Naive B cell (primary cell): ENCODE results near the gene DOLK. TPM values are rescaled to one million over a fixed set of nuclear protein-coding genes. Genes with fewer than 3 reads are reported as not detected.

ENCODE experiments used
- ATAC-seq, 2 donors: fragments of 150-1000 bp; cut with Tn5 transposase; 2 replicates each; pipeline ENCODE4 v1.10.0; 2021; ENCODE audit warnings: low read depth in 2 of 2, mild to moderate bottlenecking in 2 of 2, moderate library complexity in 2 of 2
- DNase-seq: peaks from one replicate; pipeline ENCODE4 v3.0.0; 2022
- H3K27ac Mint-ChIP-seq, 6 donors: one replicate each; pipeline ENCODE4 v1.8.0; 2020 to 2022; ENCODE audit warnings: mild to moderate bottlenecking in 6 of 6, mixed read lengths in 6 of 6, moderate library complexity in 5 of 6, inconsistent platforms in 2 of 6
- H3K27me3 Mint-ChIP-seq, 3 donors: one replicate each; pipeline ENCODE4 v1.8.0; 2021 to 2022; ENCODE audit warnings: mixed read lengths in 3 of 3, mild to moderate bottlenecking in 1 of 3
- H3K36me3 Mint-ChIP-seq, 2 donors: one replicate each; pipeline ENCODE4 v1.8.0; 2020 to 2022; ENCODE audit warnings: mixed read lengths in 2 of 2, inconsistent platforms in 1 of 2, mild to moderate bottlenecking in 1 of 2
- H3K4me1 Mint-ChIP-seq, 3 donors: one replicate each; pipeline ENCODE4 v1.8.0; 2020 to 2022; ENCODE audit warnings: mixed read lengths in 3 of 3, inconsistent platforms in 1 of 3, mild to moderate bottlenecking in 1 of 3, moderate library complexity in 1 of 3
- H3K4me3 Mint-ChIP-seq, 8 donors: one replicate each; pipeline ENCODE4 v1.8.0; 2020 to 2022; ENCODE audit warnings: mild to moderate bottlenecking in 8 of 8, mixed read lengths in 8 of 8, moderate library complexity in 8 of 8, inconsistent platforms in 2 of 8
- H3K9me3 Mint-ChIP-seq, 7 donors: one replicate each; pipeline ENCODE4 v1.8.0; 2020 to 2022; ENCODE audit warnings: mixed read lengths in 7 of 7, mild to moderate bottlenecking in 5 of 7, inconsistent platforms in 2 of 7, moderate library complexity in 1 of 7
- polyA plus RNA-seq, 6 donors: library from polyadenylated mRNA; unstranded; fragments of 300-500 nt; fragmentation: Illumina TruSeq; gene quantifications; one replicate each; pipeline ENCODE4 v1.2.3, GENCODE V29; 2021; ENCODE audit warnings: low read depth in 6 of 6

The DOLK gene
- polyA plus RNA-seq, 6 donors from 2014 or later: 9.3 to 14.2 (median 10.4) TPM

DNA sequence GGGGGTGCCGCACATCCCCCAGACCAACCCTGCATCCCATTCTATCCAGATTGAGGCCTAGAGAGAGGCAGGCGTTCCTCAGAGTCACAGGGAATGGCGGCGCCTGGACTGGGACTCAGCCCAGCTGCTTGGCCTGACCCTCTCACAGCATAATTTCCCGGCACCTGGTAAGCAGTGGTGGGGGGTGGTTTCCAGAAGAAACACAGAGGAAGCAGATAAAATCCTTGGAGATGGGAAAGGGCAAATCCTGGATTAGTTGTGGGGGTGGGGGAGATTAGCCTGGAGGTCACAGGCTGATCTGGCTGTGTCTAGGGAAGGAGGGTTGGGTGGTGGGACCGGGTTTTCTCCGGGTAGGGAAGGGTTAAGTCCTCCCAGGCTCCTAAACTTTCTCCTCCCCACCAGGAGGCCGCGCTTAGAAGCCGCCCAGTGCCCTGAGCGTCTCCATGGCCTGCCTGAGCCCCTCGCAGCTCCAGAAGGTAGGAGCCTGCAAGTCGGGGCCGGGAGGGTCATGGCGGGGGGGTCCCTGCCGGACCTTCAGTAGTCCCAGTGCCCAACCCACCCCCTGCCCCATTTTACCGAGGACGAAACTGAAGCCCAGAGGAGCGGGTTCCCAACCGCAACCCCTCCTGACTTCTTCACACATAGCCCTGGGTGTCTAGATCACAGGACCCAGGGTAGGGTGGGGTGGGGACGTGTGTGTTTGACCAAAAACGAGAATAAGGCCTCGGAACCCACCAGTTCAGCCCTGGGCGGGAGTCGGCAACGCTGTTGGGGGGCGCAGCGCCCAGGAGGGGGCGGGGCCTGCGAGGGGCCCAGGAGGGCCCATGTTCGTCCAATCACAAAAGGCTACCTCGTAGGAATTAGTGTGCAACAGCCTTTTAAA is 25.3 kb downstream of the DOLK start:
- H3K36me3 Mint-ChIP-seq: peaks cover 5% of the 10 kb centered on the region in 2 donors
- H3K27ac Mint-ChIP-seq: peak overlapping the region in 2 of 6 donors; percentile 34 to 87
- DNase-seq (no peak), ATAC-seq (peak; percentile 35 to 45)
- peak overlapping the region in 7 of 8 donors; percentile 19 to 79 (median 68) for H3K4me3 Mint-ChIP-seq
- peaks cover 0 to 5% (median 0%) of the 10 kb centered on the region in 3 donors for H3K4me1 Mint-ChIP-seq
- H3K9me3 Mint-ChIP-seq: no peaks in the 10 kb centered on the region
- H3K27me3 Mint-ChIP-seq: peaks cover 0 to 14% (median 7%) of the 10 kb centered on the region in 3 donors

DNA sequence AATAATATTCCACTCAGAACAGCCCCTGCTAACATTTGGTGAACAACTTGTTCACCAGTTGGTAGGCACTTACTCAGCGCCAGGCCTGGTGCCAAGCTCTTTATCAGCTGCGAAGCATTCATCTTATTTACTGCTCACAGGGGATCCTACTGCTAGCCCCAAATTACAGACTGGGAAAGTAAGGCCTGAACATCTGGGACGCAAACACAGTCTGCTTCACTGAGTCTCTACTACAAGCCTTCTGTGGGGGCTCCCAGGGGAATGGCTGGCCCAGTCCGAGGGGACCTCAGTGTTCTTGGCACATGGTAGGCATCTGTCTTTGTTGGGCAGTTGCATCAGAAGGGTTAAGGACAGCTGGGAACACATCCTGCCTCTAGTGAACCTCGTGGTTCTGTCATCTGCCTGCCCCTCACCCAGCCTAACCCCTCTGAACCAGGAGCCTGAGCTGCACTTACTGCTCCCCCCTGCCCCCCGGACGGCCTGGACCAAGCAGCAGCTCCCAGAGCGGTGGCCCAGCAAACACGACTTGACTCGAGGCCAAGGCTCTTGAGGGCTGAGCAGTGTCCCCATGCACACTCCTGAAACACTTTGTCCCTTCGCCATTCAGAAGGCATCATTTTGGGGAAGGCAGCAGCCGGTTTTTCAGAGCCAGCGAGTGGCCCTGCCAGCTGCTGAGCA is 26.9 kb downstream of the DOLK start, which contains the start of gene PHYHD1:
TSS of gene PHYHD1 (plus strand) at position 602 of the 678 bp plus-strand sequence. CDS start 1,342 bp downstream, outside the sequence.
- Mint-ChIP-seq H3K4me1 (peaks cover 0 to 5% (median 0%) of the 10 kb centered on the region in 3 donors), H3K36me3 (peaks cover 5% of the 10 kb centered on the region in 2 donors), H3K9me3 (no peaks in the 10 kb centered on the region), H3K27ac (peak within 1 kb of the TSS in 2 of 6 donors; percentile 80 to 87), H3K4me3 (peak within 1 kb of the TSS in 7 of 8 donors; percentile 25 to 79 (median 68)), H3K27me3 (peaks cover 0 to 9% (median 1%) of the 10 kb centered on the region in 3 donors)
- DNase-seq (no peak), ATAC-seq (no peak)

DNA sequence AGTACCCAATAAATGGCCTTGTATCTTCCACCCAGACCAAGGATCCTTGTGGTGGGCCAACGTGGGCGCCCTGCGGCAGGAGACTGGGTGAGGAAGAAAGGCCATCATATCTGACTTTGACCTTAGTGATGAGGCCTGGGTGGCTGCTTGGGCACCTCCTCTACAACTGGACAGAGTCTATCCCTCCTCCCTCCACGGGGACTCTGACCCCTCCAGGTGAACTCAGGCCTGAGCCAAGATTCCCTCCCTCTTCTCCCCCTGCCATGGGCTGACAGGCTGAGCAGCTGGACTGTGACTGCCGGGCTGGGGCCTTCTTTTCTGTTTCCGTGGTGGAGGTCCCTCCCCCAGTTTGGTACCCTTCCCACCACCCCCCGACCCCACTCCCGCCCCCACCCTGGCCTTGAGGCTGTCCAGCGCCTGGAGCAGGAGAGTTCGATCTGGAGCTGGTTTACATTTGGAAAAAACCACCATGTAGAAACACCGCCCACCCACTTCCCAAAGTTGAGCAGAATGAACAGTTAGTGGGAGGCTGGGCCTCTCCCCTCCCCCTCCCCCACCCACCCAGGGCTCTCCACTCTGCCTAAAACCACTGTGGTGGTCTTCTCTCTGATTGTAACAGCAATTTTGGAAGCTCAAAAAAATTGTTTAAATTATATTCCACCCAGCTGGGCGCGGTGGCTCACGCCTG is 27.9 kb downstream of the DOLK start:
- H3K9me3 Mint-ChIP-seq: no peaks in the 10 kb centered on the region
- peak overlapping the region in 1 of 6 donors; percentile 81 for H3K27ac Mint-ChIP-seq
- no peak overlapping the region for H3K4me3 Mint-ChIP-seq
- ATAC-seq (no peak), DNase-seq (no peak)
- peaks cover 0 to 5% (median 0%) of the 10 kb centered on the region in 3 donors for H3K4me1 Mint-ChIP-seq
- H3K36me3 Mint-ChIP-seq: peaks cover 5% of the 10 kb centered on the region in 2 donors
- H3K27me3 Mint-ChIP-seq: peaks cover 0 to 7% (median 0%) of the 10 kb centered on the region in 3 donors

DNA sequence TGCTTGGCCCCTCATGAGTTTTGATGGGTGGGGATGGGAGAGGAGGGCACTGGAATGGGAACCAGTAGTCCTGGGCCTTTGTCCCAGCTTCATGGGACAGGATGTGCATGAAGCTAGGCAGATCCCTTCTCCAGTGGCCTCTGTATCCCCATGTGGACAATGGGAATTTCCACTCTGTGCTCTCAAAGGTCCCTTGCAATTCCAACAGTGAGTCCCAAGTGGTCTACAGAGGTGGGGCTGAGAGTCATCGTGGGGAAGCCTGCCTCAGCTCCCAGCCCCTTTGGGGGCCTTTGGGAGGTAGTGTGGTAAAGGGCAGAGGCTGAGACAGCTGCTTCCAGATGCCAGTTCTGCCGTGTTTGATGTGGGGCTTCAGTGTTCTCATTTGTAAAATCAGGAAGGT is 28.5 kb downstream of the DOLK start:
- no peak overlapping the region for H3K4me3 Mint-ChIP-seq
- no peaks in the 10 kb centered on the region for H3K9me3 Mint-ChIP-seq
- peaks cover 0 to 5% (median 0%) of the 10 kb centered on the region in 3 donors for H3K4me1 Mint-ChIP-seq
- peaks cover 5% of the 10 kb centered on the region in 2 donors for H3K36me3 Mint-ChIP-seq
- peaks cover 0 to 7% (median 0%) of the 10 kb centered on the region in 3 donors for H3K27me3 Mint-ChIP-seq
- peak overlapping the region in 2 of 6 donors; percentile 22 to 81 for H3K27ac Mint-ChIP-seq
- DNase-seq: no peak
- no peak for ATAC-seq

DNA sequence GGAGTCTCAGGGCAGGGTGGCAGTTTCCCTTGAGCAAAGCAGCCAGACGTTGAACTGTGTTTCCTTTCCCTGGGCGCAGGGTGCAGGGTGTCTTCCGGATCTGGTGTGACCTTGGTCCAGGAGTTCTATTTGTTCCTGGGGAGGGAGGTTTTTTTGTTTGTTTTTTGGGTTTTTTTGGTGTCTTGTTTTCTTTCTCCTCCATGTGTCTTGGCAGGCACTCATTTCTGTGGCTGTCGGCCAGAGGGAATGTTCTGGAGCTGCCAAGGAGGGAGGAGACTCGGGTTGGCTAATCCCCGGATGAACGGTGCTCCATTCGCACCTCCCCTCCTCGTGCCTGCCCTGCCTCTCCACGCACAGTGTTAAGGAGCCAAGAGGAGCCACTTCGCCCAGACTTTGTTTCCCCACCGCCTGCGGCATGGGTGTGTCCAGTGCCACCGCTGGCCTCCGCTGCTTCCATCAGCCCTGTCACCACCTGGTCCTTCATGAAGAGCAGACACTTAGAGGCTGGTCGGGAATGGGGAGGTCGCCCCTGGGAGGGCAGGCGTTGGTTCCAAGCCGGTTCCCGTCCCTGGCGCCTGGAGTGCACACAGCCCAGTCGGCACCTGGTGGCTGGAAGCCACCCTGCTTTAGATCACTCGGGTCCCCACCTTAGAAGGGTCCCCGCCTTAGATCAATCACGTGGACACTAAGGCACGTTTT is 30.1 kb downstream of the DOLK start:
- H3K9me3 Mint-ChIP-seq: no peaks in the 10 kb centered on the region
- no peak for ATAC-seq

DNA sequence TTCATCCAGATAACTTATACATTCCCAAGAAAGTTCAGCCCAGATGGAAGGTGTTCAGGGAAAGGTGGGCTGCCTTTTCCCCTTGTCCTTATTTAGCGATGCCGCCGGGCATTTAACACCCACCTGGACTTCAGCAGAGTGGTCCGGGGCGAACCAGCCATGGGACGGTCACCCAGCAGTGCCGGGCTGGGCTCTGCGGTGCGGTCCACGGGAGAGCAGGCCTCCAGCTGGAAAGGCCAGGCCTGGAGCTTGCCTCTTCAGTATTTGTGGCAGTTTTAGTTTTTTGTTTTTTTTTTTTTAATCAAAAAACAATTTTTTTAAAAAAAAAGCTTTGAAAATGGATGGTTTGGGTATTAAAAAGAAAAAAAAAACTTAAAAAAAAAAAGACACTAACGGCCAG is 30.7 kb downstream of the DOLK start:
- Mint-ChIP-seq H3K36me3 (peaks cover 5% of the 10 kb centered on the region in 2 donors), H3K9me3 (no peaks in the 10 kb centered on the region), H3K4me3 (no peak overlapping the region), H3K4me1 (peaks cover 9 to 17% (median 13%) of the 10 kb centered on the region in 3 donors), H3K27ac (no peak overlapping the region), H3K27me3 (peaks cover 0 to 5% (median 0%) of the 10 kb centered on the region in 3 donors)
- no peak for DNase-seq
- no peak for ATAC-seq

More for the DNA sequence above, 30.1 kb downstream of the DOLK start:
- Mint-ChIP-seq H3K36me3 (peaks cover 5% of the 10 kb centered on the region in 2 donors), H3K4me3 (no peak overlapping the region), H3K27ac (peak overlapping the region in 1 of 6 donors; percentile 5), H3K27me3 (peaks cover 0 to 7% (median 0%) of the 10 kb centered on the region in 3 donors), H3K4me1 (peaks cover 5 to 12% (median 10%) of the 10 kb centered on the region in 3 donors)
- DNase-seq: no peak

DNA sequence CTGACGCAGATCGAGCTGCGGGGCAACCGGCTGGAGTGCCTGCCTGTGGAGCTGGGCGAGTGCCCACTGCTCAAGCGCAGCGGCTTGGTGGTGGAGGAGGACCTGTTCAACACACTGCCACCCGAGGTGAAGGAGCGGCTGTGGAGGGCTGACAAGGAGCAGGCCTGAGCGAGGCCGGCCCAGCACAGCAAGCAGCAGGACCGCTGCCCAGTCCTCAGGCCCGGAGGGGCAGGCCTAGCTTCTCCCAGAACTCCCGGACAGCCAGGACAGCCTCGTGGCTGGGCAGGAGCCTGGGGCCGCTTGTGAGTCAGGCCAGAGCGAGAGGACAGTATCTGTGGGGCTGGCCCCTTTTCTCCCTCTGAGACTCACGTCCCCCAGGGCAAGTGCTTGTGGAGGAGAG is 31.2 kb downstream of the DOLK start:
- H3K4me1 Mint-ChIP-seq: peaks cover 5 to 17% (median 13%) of the 10 kb centered on the region in 3 donors
- ATAC-seq (no peak), DNase-seq (no peak)
- peaks cover 5% of the 10 kb centered on the region in 2 donors for H3K36me3 Mint-ChIP-seq
- no peaks in the 10 kb centered on the region for H3K9me3 Mint-ChIP-seq
- H3K4me3 Mint-ChIP-seq: no peak overlapping the region
- H3K27ac Mint-ChIP-seq: peak overlapping the region in 1 of 6 donors; percentile 34
- no peaks in the 10 kb centered on the region for H3K27me3 Mint-ChIP-seq

DNA sequence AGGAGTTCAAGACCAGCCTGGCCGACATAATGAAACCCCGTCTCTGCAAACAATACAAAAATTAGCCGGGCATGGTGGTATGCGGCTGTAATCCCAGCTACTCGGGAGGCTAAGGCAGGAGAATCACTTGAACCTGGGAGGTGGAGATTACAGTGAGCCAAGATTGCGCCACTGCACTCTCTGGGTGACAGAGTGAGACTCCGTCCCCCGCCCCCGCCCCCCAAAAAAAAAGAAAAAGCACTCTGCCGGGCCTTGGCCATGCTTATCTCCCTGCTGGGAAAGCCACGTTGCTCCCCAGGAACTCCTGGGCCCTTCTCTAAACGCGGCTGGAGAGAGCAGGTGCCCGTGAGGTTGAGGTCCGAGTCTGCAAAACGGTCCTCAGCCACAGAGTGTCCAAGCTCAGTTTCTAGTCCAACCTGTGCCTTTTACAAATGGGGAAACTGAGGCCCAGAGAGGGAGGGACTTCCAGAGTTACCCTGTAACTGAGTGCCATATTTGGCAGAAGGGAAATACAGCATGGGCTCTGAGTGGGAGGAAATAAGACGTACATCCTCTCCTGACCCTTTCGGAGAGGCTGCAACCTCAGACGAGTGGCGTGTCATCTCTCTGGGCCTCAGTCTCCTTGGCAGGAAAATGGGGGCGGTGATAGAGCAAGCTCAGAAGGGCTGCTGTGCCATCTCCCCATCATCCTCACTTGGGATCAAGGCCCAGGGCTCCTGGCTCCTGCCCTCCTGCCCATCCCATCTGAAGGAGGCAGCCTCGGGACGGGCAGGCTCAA is 33.2 kb downstream of the DOLK start:
- no peaks in the 10 kb centered on the region for H3K27me3 Mint-ChIP-seq
- ATAC-seq (no peak), DNase-seq (no peak)
- no peak overlapping the region for H3K27ac Mint-ChIP-seq
- peaks cover 8 to 17% (median 13%) of the 10 kb centered on the region in 3 donors for H3K4me1 Mint-ChIP-seq
- no peak overlapping the region for H3K4me3 Mint-ChIP-seq
- H3K9me3 Mint-ChIP-seq: no peaks in the 10 kb centered on the region
- H3K36me3 Mint-ChIP-seq: peaks cover 5 to 8% of the 10 kb centered on the region in 2 donors

DNA sequence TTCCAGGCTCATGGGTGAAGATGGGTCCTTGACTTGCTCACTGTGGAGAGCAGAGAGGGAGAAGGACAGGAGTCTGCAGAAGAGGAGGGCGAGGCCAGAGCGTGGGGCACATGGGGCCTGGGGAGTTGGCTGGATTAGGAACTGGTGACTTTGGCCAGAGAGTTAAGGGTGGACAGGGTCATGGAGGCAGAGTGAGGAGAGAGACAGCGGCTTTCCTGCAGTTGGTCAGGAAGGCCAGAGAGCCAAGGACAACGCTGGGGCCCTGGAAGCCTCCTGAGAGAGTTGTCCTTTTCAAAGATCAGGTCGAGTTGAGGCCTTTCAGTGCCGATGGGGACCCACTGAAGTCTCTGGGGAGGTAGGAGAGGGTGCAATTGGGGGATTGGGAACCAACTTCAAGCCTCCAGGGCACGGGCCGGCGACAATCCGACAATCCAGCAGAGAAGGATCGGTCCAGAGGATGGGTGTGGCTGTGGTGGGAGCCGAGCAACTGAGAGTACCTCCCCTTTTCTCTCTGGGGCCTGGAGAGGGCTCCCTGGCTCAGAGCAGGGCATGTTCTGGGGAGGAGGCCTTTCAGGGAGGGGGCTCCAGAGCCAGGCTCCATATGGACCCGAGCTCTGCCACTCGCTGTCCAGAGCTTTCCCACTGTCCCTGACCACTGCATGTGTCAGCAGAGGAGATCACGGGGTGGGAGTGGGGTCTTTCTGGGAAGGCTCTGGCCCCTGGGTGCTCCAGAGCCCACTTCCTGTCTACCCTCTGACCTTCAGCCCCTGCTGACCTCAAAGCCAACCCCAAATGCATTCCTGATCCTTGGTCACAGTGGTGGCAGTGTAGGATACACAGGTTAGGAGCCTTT is 34.1 kb downstream of the DOLK start:
- DNase-seq: no peak
- H3K4me3 Mint-ChIP-seq: no peak overlapping the region
- no peaks in the 10 kb centered on the region for H3K27me3 Mint-ChIP-seq
- peak overlapping the region in 4 of 6 donors; percentile 5 to 71 (median 36) for H3K27ac Mint-ChIP-seq
- peaks cover 8 to 17% (median 13%) of the 10 kb centered on the region in 3 donors for H3K4me1 Mint-ChIP-seq
- ATAC-seq: no peak
- H3K9me3 Mint-ChIP-seq: no peaks in the 10 kb centered on the region
- peaks cover 13 to 15% of the 10 kb centered on the region in 2 donors for H3K36me3 Mint-ChIP-seq

DNA sequence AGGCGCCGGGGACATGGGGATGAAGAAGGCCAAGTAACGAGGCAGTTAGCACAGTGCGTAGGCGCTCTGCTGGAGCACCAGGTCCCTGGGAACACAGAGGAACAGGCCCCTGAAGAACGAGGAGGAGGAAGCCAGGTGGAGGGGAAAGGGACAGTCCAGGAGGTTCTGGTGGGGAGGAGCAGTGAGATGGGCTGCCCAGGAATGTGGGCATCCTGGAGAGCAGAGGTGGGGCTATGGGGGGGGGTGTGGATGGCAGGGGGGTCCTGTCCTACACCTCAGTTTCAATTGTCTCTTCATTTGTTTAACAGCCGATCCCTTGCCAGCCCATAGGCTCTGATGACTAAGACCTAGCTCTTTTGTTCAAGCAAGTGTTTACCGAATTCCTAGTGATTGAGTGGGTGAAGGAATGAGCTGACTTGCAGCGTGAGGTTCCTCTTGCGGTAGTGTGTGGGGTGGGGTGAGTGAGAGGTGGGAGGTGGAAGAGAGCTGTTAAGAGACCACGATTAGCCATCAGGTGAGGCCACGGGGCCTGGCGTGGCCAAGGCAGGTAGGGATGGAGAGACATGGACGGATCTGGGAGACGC is 35.0 kb downstream of the DOLK start:
- Mint-ChIP-seq H3K4me3 (no peak overlapping the region), H3K36me3 (peaks cover 14 to 19% of the 10 kb centered on the region in 2 donors)

DNA sequence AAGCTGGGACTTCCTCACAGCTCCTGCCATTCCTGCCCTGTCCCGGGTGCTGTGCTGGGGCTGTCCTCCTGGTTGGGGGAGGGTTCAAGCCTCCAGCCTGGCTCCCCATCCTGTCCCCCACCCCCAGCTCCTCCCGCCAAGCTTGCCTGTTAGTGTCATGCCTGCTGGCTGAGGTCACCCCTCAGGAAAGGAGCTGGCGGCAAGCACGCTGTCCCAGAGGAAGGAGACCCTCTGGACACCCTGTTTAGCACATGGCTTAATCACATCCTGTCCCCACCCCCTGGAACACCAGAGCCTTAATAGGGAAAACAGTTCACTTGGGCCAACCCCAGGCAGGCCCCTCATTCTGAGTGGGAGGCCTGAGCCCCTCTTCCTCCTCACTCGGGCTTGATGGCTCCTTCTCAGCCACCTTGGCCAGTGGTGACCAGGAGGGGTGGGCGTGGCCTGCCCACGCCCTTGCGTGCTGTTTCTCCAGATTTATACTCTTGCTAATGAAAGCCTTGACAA is 35.8 kb downstream of the DOLK start:
- H3K4me1 Mint-ChIP-seq: peaks cover 8 to 17% (median 14%) of the 10 kb centered on the region in 3 donors

More for the DNA sequence above, 35.0 kb downstream of the DOLK start:
- peaks cover 8 to 17% (median 13%) of the 10 kb centered on the region in 3 donors for H3K4me1 Mint-ChIP-seq
- ATAC-seq: no peak
- no peaks in the 10 kb centered on the region for H3K27me3 Mint-ChIP-seq
- no peaks in the 10 kb centered on the region for H3K9me3 Mint-ChIP-seq
- H3K27ac Mint-ChIP-seq: peak overlapping the region in 4 of 6 donors; percentile 5 to 69 (median 26)
- no peak for DNase-seq

More for the DNA sequence above, 35.8 kb downstream of the DOLK start:
- DNase-seq: no peak
- H3K27me3 Mint-ChIP-seq: no peaks in the 10 kb centered on the region
- H3K4me3 Mint-ChIP-seq: no peak overlapping the region
- no peak for ATAC-seq
- peaks cover 14 to 21% of the 10 kb centered on the region in 2 donors for H3K36me3 Mint-ChIP-seq
- no peaks in the 10 kb centered on the region for H3K9me3 Mint-ChIP-seq
- H3K27ac Mint-ChIP-seq: no peak overlapping the region
